SU-DHL-6 (cell line): Measurements from ENCODE around the gene ZNF609.

Experiments
- H2AFZ ChIP-seq: fragments of 200-600 bp; sonication (generic); 2 replicates; pipeline ENCODE4 v1.6.1; 2014; ENCODE audit warnings: low read depth, mild to moderate bottlenecking, moderate library complexity, mixed read lengths, antibody characterized with exemption, low read length; ENCODE audit not compliant: severe bottlenecking
- H3F3A ChIP-seq: fragments of 200-600 bp; shearing (Covaris generic); 2 replicates; pipeline ENCODE4 v1.6.0; 2016; ENCODE audit warnings: antibody characterized with exemption, mild to moderate bottlenecking; ENCODE audit not compliant: insufficient read depth
- H3K27ac ChIP-seq: fragments of 200-600 bp; sonication (generic); 2 replicates; pipeline ENCODE4 v1.5.1; 2016; ENCODE audit warnings: low read depth, mild to moderate bottlenecking, low read length, moderate library complexity, mixed read lengths
- H3K27me3 ChIP-seq: fragments of 200-600 bp; sonication (generic), shearing (Covaris generic); 2 replicates; pipeline ENCODE4 v1.6.0; 2014; ENCODE audit warnings: mild to moderate bottlenecking, low read length
- H3K36me3 ChIP-seq: fragments of 200-600 bp; sonication (generic); 2 replicates; pipeline ENCODE4 v1.6.1; 2014; ENCODE audit warnings: mild to moderate bottlenecking, low read length, mixed read lengths
- H3K4me2 ChIP-seq: fragments of 300-600, 200-600 bp; shearing (Covaris generic), sonication (generic); 2 replicates; pipeline ENCODE4 v1.6.0; 2014; ENCODE audit warnings: low read length, low read depth, mild to moderate bottlenecking; ENCODE audit not compliant: poor library complexity, severe bottlenecking
- H3K4me3 ChIP-seq: fragments of 200-600 bp; sonication (generic); 2 replicates; pipeline ENCODE4 v1.5.1; 2014; ENCODE audit warnings: antibody characterized with exemption, low read length, mild to moderate bottlenecking, mixed read lengths; ENCODE audit not compliant: insufficient read depth, poor library complexity, severe bottlenecking
- H3K79me2 ChIP-seq: fragments of 200-600 bp; sonication (generic); 2 replicates; pipeline ENCODE4 v1.6.1; 2014; ENCODE audit warnings: mild to moderate bottlenecking, low read length, moderate library complexity; ENCODE audit not compliant: insufficient read depth
- H3K9ac ChIP-seq: fragments of 200-600 bp; sonication (generic); 2 replicates; pipeline ENCODE4 v1.7.0; 2014; ENCODE audit warnings: mild to moderate bottlenecking, low read length
- H3K9me2 ChIP-seq: fragments of 200-600 bp; sonication (generic); replicated peaks from 2 replicates; pipeline ENCODE4 v1.6.1; 2014; ENCODE audit warnings: low read length; ENCODE audit not compliant: insufficient read depth
- H3K9me3 ChIP-seq: fragments of 200-600 bp; sonication (generic); 2 replicates; pipeline ENCODE4 v1.6.1; 2014; ENCODE audit warnings: low read length, mixed read lengths; ENCODE audit not compliant: insufficient read depth
- H4K20me1 ChIP-seq: fragments of 200-600 bp; sonication (generic); 2 replicates; pipeline ENCODE4 v1.6.1; 2014; ENCODE audit warnings: low read depth, mild to moderate bottlenecking, antibody characterized with exemption, low read length, moderate library complexity, mixed read lengths
- CTCF ChIP-seq: fragments of 200-600 bp; sonication (generic); IDR thresholded peaks from one replicate; pipeline ENCODE4 v1.5.1; 2017; ENCODE audit warnings: antibody characterized with exemption, mild to moderate bottlenecking, low read length, moderate library complexity; ENCODE audit not compliant: insufficient read depth, poor library complexity, severe bottlenecking
- EZH2phosphoT487 ChIP-seq: fragments of 200-600 bp; sonication (generic), shearing (Covaris generic); conservative IDR thresholded peaks from 2 replicates; pipeline ENCODE4 v1.6.1; 2018; ENCODE audit warnings: mild to moderate bottlenecking, antibody characterized with exemption, low read length, moderate library complexity, mixed read lengths

ZNF609 gene

GRCh38 chr15:64544450-64544849 is 84.1 kb downstream of the ZNF609 start:
- no peaks in the 10 kb centered on the region for H4K20me1 ChIP-seq
- no peaks in the 10 kb centered on the region for H3K9me2 ChIP-seq
- no peak overlapping the region for H3K27ac ChIP-seq
- peaks cover 38% of the 10 kb centered on the region for H3K79me2 ChIP-seq
- no peaks in the 10 kb centered on the region; the same call in 1 of the 2 replicates for H3F3A ChIP-seq
- H3K4me3 ChIP-seq: no peak overlapping the region
- H3K9ac ChIP-seq: no peak overlapping the region
- H3K36me3 ChIP-seq: no peaks in the 10 kb centered on the region
- no peak for TF ChIP-seq CTCF
- no peak overlapping the region for H3K4me2 ChIP-seq
- H2AFZ ChIP-seq: no peak overlapping the region
- no peaks in the 10 kb centered on the region for H3K27me3 ChIP-seq
- no peaks in the 10 kb centered on the region for H3K9me3 ChIP-seq

- H3K79me2 ChIP-seq: peaks cover 38% of the 10 kb centered on the region
- H3F3A ChIP-seq: no peaks in the 10 kb centered on the region; the same call in 1 of the 2 replicates
- no peaks in the 10 kb centered on the region for H4K20me1 ChIP-seq
- no peaks in the 10 kb centered on the region for H3K9me2 ChIP-seq
- no peaks in the 10 kb centered on the region for H3K27me3 ChIP-seq
- no peak overlapping the region for H3K27ac ChIP-seq
- no peaks in the 10 kb centered on the region for H3K9me3 ChIP-seq
- H3K4me2 ChIP-seq: no peak overlapping the region
- no peak overlapping the region for H2AFZ ChIP-seq
- H3K9ac ChIP-seq: no peak overlapping the region
- TF ChIP-seq CTCF: no peak
- TF ChIP-seq EZH2phosphoT487: no peak
- H3K4me3 ChIP-seq: no peak overlapping the region
- no peaks in the 10 kb centered on the region for H3K36me3 ChIP-seq
Measured at GRCh38 chr15:64547275-64547674, 86.9 kb downstream of the ZNF609 start.

- Histone ChIP-seq H3K79me2 (peaks cover 42% of the 10 kb centered on the region), H3K4me3 (no peak overlapping the region), H4K20me1 (no peaks in the 10 kb centered on the region), H3K9me3 (no peaks in the 10 kb centered on the region), H3K27ac (no peak overlapping the region), H2AFZ (no peak overlapping the region), H3K36me3 (no peaks in the 10 kb centered on the region), H3K4me2 (no peak overlapping the region), H3K9ac (no peak overlapping the region), H3F3A (no peaks in the 10 kb centered on the region), H3K27me3 (no peaks in the 10 kb centered on the region), H3K9me2 (no peaks in the 10 kb centered on the region)
- TF ChIP-seq EZH2phosphoT487 (no peak), CTCF (no peak)
Measured at GRCh38 chr15:64548235-64548634, 87.9 kb downstream of the ZNF609 start.

GRCh38 chr15:64549860-64550259 is 89.5 kb downstream of the ZNF609 start:
- no peak overlapping the region for H3K4me3 ChIP-seq
- no peak overlapping the region for H3K27ac ChIP-seq
- H3K9me3 ChIP-seq: no peaks in the 10 kb centered on the region
- H3K27me3 ChIP-seq: no peaks in the 10 kb centered on the region
- no peak overlapping the region for H3K9ac ChIP-seq
- H3F3A ChIP-seq: no peaks in the 10 kb centered on the region
- TF ChIP-seq EZH2phosphoT487: no peak
- TF ChIP-seq CTCF: no peak
- no peak overlapping the region for H3K4me2 ChIP-seq
- no peaks in the 10 kb centered on the region for H4K20me1 ChIP-seq
- no peaks in the 10 kb centered on the region for H3K36me3 ChIP-seq
- H3K9me2 ChIP-seq: no peaks in the 10 kb centered on the region
- H2AFZ ChIP-seq: no peak overlapping the region
- H3K79me2 ChIP-seq: peaks cover 49% of the 10 kb centered on the region
